ENCODE data around the gene DEGS1. TPM values are rescaled to one million over a fixed set of nuclear protein-coding genes. Genes with fewer than 3 reads are reported as not detected.
A peak's percentile ranks its signal among the peaks of the same experiment; 100 is the strongest.

Gene DEGS1
- total RNA-seq, 1 donor from 2014 or later = 143 TPM

- H3K9me3 Mint-ChIP-seq (ENCODE audit: low read depth) = no peaks in the 10 kb centered on the region
- peaks cover 12% of the 10 kb centered on the region for H3K36me3 Mint-ChIP-seq (ENCODE audit: low read depth)
- peak overlapping the region; percentile 20 for H3K27ac Mint-ChIP-seq (ENCODE audit: unreplicated experiment)
- TF ChIP-seq CTCF (IDR thresholded peaks at IDR 0.05) = no peak
- no peaks in the 10 kb centered on the region for H3K27me3 Mint-ChIP-seq (ENCODE audit: low read depth)
- no peak overlapping the region for H3K4me3 Mint-ChIP-seq (ENCODE audit: unreplicated experiment)
- DNase-seq (ENCODE audit: low spot score) = no peak
- H3K4me1 Mint-ChIP-seq (ENCODE audit: low read depth) = peaks cover 16% of the 10 kb centered on the region
Observed at GRCh38 chr1:224223819-224224714, 41.0 kb downstream of the DEGS1 start.

GRCh38 chr1:224226849-224227502 lies 43.9 kb downstream of the DEGS1 start:
- Mint-ChIP-seq H3K4me1 (ENCODE audit: low read depth) (peaks cover 13% of the 10 kb centered on the region), H3K27ac (ENCODE audit: unreplicated experiment) (no peak overlapping the region), H3K4me3 (ENCODE audit: unreplicated experiment) (no peak overlapping the region), H3K36me3 (ENCODE audit: low read depth) (peaks cover 24% of the 10 kb centered on the region), H3K9me3 (ENCODE audit: low read depth) (no peaks in the 10 kb centered on the region), H3K27me3 (ENCODE audit: low read depth) (no peaks in the 10 kb centered on the region)
- no peak for TF ChIP-seq CTCF (IDR thresholded peaks at IDR 0.05)
- DNase-seq (ENCODE audit: low spot score) = no peak

- Mint-ChIP-seq H3K9me3 (ENCODE audit: low read depth) (no peaks in the 10 kb centered on the region), H3K4me3 (ENCODE audit: unreplicated experiment) (no peak overlapping the region), H3K4me1 (ENCODE audit: low read depth) (no peaks in the 10 kb centered on the region), H3K36me3 (ENCODE audit: low read depth) (peaks cover 22% of the 10 kb centered on the region), H3K27ac (ENCODE audit: unreplicated experiment) (peak overlapping the region; percentile 32), H3K27me3 (ENCODE audit: low read depth) (no peaks in the 10 kb centered on the region)
- no peak for TF ChIP-seq CTCF (IDR thresholded peaks at IDR 0.05)
- no peak for DNase-seq (ENCODE audit: low spot score)
Observed at GRCh38 chr1:224234017-224234416, 51.0 kb downstream of the DEGS1 start.

- Mint-ChIP-seq H3K9me3 (ENCODE audit: low read depth) (no peaks in the 10 kb centered on the region), H3K27ac (ENCODE audit: unreplicated experiment) (no peak overlapping the region), H3K27me3 (ENCODE audit: low read depth) (no peaks in the 10 kb centered on the region), H3K4me1 (ENCODE audit: low read depth) (no peaks in the 10 kb centered on the region), H3K4me3 (ENCODE audit: unreplicated experiment) (no peak overlapping the region), H3K36me3 (ENCODE audit: low read depth) (peaks cover 14% of the 10 kb centered on the region)
- no peak for DNase-seq (ENCODE audit: low spot score)
- no peak for TF ChIP-seq CTCF (IDR thresholded peaks at IDR 0.05)
Observed at GRCh38 chr1:224235813-224236493, 52.9 kb downstream of the DEGS1 start.
